DMS 273 treated with DMSO at 0.1 percent for 48 hours (cell line): Measurements from ENCODE around the gene SLC35F1.

ENCODE experiments used
- DNase-seq: peaks from one replicate; lab custom pipeline; 2025; lab: John Stamatoyannopoulos, UW

Gene SLC35F1

GRCh38 chr6:118198746-118199145 is 291.7 kb downstream of the SLC35F1 start:
- no peak for DNase-seq

DNA sequence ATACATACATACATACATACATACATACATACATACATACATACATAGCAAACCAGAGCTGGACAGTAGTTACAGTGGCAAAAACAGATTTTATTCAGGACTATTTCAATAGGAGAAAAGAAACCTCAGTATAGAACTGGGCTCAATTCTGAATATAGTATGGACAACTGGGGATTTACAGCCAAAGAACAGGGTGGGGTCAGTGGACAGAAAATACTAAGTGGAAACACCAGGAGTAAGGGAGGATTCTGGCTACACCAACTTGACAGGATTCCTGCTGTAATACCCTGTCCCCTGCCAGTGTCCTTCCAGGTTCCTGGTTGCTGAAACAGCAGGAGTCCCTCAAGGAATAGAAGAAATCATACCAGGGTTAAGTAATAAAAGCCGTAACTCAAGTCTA is 293.1 kb downstream of the SLC35F1 start:
- no peak for DNase-seq

- DNase-seq, result no peak
Measured at GRCh38 chr6:118202517-118202916, 295.5 kb downstream of the SLC35F1 start.

- DNase-seq, result no peak
Measured at GRCh38 chr6:118203545-118203944, 296.5 kb downstream of the SLC35F1 start.

GRCh38 chr6:118206221-118206620 is 299.2 kb downstream of the SLC35F1 start:
- DNase-seq, result no peak

GRCh38 chr6:118207947-118208346 is 300.9 kb downstream of the SLC35F1 start:
- no peak for DNase-seq

GRCh38 chr6:118212451-118213173 is 305.5 kb downstream of the SLC35F1 start:
- no peak for DNase-seq

DNA sequence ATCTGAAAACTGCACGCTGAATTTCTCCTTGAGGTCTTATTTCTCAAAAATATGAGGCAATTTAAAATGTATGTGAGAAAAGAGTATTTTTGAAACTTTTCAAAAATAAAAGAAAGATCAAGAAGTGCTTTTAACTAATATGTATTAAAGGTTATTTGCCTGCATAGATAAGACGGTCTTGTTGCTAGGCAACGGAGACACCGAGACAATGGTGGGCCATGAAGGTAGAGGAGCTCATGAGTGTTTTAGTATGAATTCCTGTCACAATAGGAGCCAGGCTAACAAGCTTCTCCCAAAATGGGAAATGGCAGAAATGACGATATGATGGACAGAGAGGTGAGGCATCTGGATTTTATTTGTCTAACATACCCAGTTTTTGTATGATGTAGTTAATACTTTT is 308.2 kb downstream of the SLC35F1 start:
- DNase-seq, result no peak

DNA sequence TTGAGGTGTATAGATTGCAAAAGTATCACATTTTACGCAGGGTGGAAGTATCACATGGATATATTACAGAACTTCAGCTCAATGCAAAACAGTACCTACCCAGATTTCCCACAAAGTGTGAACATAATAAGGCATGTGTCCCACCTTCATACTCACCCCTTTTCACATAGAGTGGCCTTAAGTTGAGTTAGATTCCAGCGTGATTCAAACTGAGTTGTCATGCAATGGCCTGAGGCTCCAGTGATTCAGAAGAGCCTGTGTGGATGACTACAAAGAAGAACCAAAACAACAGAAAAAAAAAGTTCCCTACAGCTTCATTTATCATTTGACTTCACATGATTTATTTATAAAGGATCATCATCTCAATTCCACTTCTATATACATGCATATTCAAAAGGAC is 309.7 kb downstream of the SLC35F1 start:
- DNase-seq, result no peak

DNA sequence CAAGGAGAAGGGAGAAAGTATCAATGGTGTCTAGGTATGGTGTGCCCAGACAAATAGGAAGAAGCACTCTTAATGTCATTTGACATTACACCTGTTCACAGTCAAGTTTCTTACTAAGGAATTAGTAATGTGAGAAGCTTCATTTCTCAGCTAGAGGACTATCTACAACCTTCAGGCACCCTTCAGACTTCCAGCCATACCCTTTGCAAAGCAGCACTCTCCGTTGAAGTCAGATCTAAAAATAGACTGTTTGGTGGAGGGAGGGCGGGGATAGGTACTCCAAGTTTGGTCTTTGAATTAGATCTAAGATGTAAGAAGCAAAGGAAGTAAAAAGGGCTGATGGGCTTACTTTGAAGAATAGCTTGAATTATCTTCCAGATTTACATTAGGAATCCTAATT is 311.1 kb downstream of the SLC35F1 start:
- DNase-seq, result no peak

- no peak for DNase-seq
Measured at GRCh38 chr6:118220429-118221128, 313.5 kb downstream of the SLC35F1 start.

- DNase-seq, result no peak
Measured at GRCh38 chr6:118223316-118223715, 316.3 kb downstream of the SLC35F1 start.

- DNase-seq, result no peak
Measured at GRCh38 chr6:118228886-118229285, 321.8 kb downstream of the SLC35F1 start.

DNA sequence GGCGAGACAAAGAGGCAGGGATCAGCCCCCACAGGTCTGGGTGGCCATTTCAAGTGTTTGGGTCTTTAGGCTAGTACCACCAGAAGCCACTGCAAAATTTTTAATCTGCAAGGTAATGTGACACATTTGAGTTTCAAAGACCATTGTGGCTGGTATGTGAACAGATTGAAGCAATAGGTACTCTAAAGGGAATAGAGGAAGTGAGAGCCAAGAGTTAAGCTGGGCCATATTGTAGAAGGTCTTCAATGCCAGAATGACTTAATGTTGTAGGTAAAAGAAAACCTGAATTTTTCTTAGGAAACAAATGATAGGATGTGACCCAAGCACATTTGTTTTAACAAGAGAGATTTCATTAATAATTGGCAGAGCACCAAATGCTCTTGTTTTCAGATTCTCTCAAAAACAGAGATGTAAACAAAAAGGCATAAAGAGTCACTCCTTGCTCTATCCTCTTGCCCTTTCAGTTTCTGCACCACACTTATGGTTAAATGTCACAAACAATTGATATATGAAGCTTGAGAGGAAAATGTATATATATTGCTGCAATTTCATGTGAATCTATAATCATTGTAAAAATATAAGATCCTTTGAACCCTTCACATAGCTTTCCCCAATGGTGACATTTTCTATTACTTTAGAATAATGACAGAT is 333.9 kb downstream of the SLC35F1 start:
- DNase-seq, result no peak

DNA sequence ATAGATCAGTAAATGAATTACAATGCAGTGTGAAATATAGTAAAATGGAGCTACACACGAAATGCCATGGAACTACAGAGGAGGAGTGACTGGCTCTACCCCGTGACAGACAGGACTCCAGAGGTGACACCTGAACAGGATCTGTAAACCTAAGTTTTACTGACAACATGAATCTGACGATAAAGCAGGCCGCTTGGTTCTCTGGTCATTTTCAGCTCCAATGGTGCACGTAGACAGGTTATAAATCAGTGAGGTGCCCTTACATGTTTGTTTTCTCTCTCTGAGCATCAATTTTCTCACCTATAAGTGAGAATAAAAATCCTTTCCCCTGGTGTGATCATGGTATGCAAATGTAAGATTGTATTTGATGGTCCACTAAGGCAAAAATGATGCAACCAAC is 339.3 kb downstream of the SLC35F1 start:
- no peak for DNase-seq

DNA sequence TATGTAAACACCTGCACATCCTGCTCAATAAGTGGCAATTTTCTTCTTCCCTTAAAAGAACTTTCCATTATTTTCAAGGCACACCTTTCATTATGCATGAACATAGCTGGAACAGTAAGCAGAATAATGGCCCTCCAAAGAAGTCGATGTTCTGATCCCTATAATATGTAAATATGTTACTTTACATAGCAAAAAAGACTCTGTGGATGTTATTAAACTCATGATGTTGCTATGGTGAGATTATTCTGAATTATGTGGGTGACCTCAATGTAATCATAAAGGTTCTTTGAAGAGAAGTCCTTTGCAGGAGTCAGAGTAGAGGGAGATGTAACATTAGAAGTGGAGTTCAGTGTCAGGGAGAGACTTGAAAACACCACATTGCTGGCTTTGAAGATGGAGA is 341.1 kb downstream of the SLC35F1 start:
- DNase-seq, result no peak

- no peak for DNase-seq
Measured at GRCh38 chr6:118249680-118250079, 342.6 kb downstream of the SLC35F1 start.

DNA sequence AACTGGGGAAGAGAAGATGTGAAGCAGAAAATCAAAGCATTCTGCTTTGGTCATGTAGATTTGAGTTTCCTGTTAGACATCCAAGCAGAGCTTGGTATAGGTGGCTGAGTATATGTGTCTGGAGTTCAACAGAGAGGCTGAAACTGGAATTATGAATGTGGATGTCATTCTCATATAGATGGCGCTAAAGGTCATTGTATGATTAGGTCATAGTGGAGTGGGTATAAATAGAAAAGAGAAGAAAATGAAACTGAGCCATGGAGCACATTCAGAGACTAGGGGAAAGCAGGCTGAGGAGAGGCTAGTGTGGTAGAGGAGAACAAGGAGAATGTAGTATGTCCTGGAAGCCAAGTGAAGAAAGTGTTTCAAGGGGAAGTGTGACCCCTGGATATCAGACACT is 345.4 kb downstream of the SLC35F1 start:
- no peak for DNase-seq

- DNase-seq, result no peak
Measured at GRCh38 chr6:118253741-118254140, 346.7 kb downstream of the SLC35F1 start.

- DNase-seq, result no peak
Measured at GRCh38 chr6:118260833-118261232, 353.8 kb downstream of the SLC35F1 start.

DNA sequence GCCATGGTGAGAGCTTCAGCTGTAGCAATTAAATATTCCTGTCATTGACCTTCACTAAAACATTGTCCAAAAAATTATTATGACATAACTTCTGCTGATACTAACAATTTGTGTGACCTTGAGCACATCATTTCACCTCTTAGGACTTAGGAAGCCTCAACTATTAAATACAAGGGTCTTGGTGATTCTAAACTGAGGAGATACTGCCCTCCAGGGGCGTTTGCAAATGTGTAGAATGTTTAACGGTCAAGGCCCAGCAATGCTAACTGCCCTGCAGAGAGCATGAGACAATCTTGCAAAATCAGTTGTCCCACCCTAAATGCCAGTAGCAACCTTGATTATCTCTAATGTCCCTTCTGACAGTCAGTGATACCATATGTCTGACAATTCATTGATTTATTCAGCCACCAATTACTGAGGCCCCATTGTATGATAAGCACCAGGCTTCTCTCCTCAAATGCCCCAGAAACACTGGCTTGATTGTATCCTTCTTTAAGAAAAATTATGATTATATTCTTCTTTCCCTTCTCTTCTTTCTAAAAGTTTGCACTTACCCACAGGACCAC is 356.9 kb downstream of the SLC35F1 start:
- no peak for DNase-seq

DNA sequence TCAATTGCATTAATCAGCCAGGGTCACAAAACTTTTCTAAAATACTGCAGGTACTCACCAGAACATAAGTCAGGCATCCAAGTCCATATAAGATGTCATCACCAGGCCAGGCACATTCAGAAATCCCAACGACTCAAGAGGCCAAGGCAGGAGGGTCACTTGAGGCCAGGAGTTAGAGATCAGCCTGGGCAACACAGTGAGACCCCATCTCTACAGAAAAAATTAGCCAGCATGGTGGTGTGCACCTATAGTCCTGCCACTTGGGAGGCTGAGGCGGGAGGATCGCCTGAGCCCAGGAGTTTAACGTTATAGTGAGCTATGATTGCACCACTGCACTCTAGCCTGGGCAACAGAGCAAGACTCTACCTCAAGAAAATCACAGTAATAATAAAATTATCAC is 362.6 kb downstream of the SLC35F1 start:
- DNase-seq, result no peak

DNA sequence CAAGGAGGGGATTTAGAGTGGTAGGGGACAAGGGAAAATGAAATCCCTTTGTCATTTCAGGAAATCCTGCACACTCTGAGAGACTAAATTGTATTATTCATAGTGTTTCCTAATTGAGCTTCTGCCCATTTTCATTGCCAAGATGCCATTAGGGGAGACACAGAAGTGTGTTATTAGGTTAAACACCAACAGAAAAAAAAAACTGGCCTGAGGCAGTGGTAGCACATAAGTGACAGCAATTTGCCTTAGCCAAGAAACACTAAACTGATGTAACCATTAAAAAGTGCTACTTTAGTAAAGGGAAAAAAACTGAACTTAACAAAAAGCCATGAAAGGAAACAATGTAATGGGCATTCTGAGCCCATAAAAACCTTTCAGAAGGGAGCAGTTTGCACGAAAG is 370.6 kb downstream of the SLC35F1 start:
- no peak for DNase-seq
